ENCODE data around the gene TRIM65. TPM values are rescaled to one million over a fixed set of nuclear protein-coding genes. Genes with fewer than 3 reads are reported as not detected.

TRIM65 gene
- total RNA-seq, 1 experiment from 2014 or later: 48.6 TPM

GRCh38 chr17:75926456-75926855 is 29.7 kb upstream of the TRIM65 start:
- H3K27ac ChIP-seq (ENCODE audit: low read length): no peak overlapping the region
- H3K9me3 ChIP-seq (ENCODE audit: control insufficient read depth, insufficient read depth, low read depth, low read length): no peaks in the 10 kb centered on the region
- BruUV-seq (replicated peaks): no TSS peak
- H3K4me1 ChIP-seq (ENCODE audit: control insufficient read depth, insufficient read depth, low read length): no peaks in the 10 kb centered on the region
- H3K36me3 ChIP-seq (ENCODE audit: control insufficient read depth, insufficient read depth, low read length): no peaks in the 10 kb centered on the region
- no peaks in the 10 kb centered on the region for H3K27me3 ChIP-seq (ENCODE audit: control insufficient read depth, insufficient read depth, low read length)
- intact Hi-C loops (cut with micrococcal nuclease; ENCODE audit: unreplicated experiment) (no loop called here), in situ Hi-C loops (cut with HindIII; ENCODE audit: low pct_unique_long_range_greater_than_20kb, low sequenced_read_pairs) (loop anchor here (25.0 kb wide), 1 partner anchor 136 kb away; the partner anchor contains the start of genes GALR2 and SRP68)
- CTCF ChIA-PET: no interaction called here
- POLR2A ChIA-PET: no interaction called here
- TF ChIP-seq CTCF (IDR thresholded peaks at IDR 0.05): no peak
- TF ChIP-seq POLR2AphosphoS5 (IDR thresholded peaks at IDR 0.05; ENCODE audit: low read depth, low read length): no peak
- no peak for TF ChIP-seq SIN3A (IDR thresholded peaks at IDR 0.05; ENCODE audit: borderline replicate concordance, insufficient read depth, low read depth, low read length)
- TF ChIP-seq, protein P1, sequence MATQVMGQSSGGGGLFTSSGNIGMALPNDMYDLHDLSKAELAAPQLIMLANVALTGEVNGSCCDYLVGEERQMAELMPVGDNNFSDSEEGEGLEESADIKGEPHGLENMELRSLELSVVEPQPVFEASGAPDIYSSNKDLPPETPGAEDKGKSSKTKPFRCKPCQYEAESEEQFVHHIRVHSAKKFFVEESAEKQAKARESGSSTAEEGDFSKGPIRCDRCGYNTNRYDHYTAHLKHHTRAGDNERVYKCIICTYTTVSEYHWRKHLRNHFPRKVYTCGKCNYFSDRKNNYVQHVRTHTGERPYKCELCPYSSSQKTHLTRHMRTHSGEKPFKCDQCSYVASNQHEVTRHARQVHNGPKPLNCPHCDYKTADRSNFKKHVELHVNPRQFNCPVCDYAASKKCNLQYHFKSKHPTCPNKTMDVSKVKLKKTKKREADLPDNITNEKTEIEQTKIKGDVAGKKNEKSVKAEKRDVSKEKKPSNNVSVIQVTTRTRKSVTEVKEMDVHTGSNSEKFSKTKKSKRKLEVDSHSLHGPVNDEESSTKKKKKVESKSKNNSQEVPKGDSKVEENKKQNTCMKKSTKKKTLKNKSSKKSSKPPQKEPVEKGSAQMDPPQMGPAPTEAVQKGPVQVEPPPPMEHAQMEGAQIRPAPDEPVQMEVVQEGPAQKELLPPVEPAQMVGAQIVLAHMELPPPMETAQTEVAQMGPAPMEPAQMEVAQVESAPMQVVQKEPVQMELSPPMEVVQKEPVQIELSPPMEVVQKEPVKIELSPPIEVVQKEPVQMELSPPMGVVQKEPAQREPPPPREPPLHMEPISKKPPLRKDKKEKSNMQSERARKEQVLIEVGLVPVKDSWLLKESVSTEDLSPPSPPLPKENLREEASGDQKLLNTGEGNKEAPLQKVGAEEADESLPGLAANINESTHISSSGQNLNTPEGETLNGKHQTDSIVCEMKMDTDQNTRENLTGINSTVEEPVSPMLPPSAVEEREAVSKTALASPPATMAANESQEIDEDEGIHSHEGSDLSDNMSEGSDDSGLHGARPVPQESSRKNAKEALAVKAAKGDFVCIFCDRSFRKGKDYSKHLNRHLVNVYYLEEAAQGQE (IDR thresholded peaks at IDR 0.05; ENCODE audit: insufficient read depth in 1 of 2, low read depth in 2 of 2, low read length in 1 of 2): no peak
- TF ChIP-seq TCF7L2 (IDR thresholded peaks at IDR 0.05; ENCODE audit: low read depth, low read length): no peak
- no peak for DNase-seq (ENCODE audit: low read depth, low spot score)
- H3K4me3 ChIP-seq (ENCODE audit: low read depth in 2 of 2, low read length in 2 of 2): no peak overlapping the region
- no peak for ATAC-seq

DNA sequence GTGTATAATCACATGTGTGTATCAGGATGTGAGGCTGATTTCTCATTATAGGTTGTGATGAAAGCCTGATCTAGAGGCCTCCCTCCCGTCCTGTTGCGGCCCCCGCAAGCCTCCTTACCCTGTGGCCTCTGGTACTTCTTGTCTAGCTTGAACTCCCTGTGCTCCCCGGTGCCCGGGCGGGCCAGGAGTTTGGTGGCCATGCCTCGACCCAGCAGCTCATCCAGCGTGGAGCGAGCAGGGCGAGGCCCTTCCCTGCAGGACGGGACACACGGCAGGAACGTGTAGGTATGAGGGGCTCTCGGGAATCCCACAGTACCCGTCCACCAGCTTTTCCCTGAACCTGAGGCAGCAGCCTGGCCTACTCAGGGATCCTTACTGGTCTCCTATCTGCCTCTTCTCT is 29.2 kb upstream of the TRIM65 start:
- no TSS peak for BruUV-seq (replicated peaks)
- ChIA-PET CTCF (no interaction called here), POLR2A (interaction anchor here (0.5 to 0.6 kb wide), 2 partner anchors 9 to 132 kb away, joined by 3 to 4 read pairs; no protein-coding TSS in a partner anchor)
- DNase-seq (ENCODE audit: low read depth, low spot score) (no peak), ATAC-seq (no peak)
- TF ChIP-seq, protein P1 (IDR thresholded peaks at IDR 0.05; ENCODE audit: insufficient read depth in 1 of 2, low read depth in 2 of 2, low read length in 1 of 2): no peak
- TF ChIP-seq SIN3A (IDR thresholded peaks at IDR 0.05; ENCODE audit: borderline replicate concordance, insufficient read depth, low read depth, low read length) (no peak), CTCF (IDR thresholded peaks at IDR 0.05) (no peak), POLR2AphosphoS5 (IDR thresholded peaks at IDR 0.05; ENCODE audit: low read depth, low read length) (no peak), TCF7L2 (IDR thresholded peaks at IDR 0.05; ENCODE audit: low read depth, low read length) (no peak)
- intact Hi-C loops (cut with micrococcal nuclease; ENCODE audit: unreplicated experiment) (no loop called here), in situ Hi-C loops (cut with HindIII; ENCODE audit: low pct_unique_long_range_greater_than_20kb, low sequenced_read_pairs) (loop anchor here (25.0 kb wide), 1 partner anchor 136 kb away; the partner anchor contains the start of genes GALR2 and SRP68)
- Histone ChIP-seq H3K4me3 (ENCODE audit: low read depth in 2 of 2, low read length in 2 of 2) (no peak overlapping the region), H3K27me3 (ENCODE audit: control insufficient read depth, insufficient read depth, low read length) (no peaks in the 10 kb centered on the region), H3K4me1 (ENCODE audit: control insufficient read depth, insufficient read depth, low read length) (no peaks in the 10 kb centered on the region), H3K9me3 (ENCODE audit: control insufficient read depth, insufficient read depth, low read depth, low read length) (no peaks in the 10 kb centered on the region), H3K27ac (ENCODE audit: low read length) (no peak overlapping the region), H3K36me3 (ENCODE audit: control insufficient read depth, insufficient read depth, low read length) (no peaks in the 10 kb centered on the region)

Data from Panc1 (cell line).